Stimulated activated CD8-positive, alpha-beta memory T cell treated with anti-CD3 and anti-CD28 coated beads, Interleukin-4, amount 100 ng/mL, for 1 hour (primary cell): Measurements from ENCODE around the gene AGRN.

Source experiments
- DNase-seq, 2 donors: peaks; one replicate each; pipeline ENCODE4 v3.0.0-alpha.2; 2020; ENCODE audit warnings: low read depth in 2 of 2, low spot score in 1 of 2

The AGRN gene

DNA sequence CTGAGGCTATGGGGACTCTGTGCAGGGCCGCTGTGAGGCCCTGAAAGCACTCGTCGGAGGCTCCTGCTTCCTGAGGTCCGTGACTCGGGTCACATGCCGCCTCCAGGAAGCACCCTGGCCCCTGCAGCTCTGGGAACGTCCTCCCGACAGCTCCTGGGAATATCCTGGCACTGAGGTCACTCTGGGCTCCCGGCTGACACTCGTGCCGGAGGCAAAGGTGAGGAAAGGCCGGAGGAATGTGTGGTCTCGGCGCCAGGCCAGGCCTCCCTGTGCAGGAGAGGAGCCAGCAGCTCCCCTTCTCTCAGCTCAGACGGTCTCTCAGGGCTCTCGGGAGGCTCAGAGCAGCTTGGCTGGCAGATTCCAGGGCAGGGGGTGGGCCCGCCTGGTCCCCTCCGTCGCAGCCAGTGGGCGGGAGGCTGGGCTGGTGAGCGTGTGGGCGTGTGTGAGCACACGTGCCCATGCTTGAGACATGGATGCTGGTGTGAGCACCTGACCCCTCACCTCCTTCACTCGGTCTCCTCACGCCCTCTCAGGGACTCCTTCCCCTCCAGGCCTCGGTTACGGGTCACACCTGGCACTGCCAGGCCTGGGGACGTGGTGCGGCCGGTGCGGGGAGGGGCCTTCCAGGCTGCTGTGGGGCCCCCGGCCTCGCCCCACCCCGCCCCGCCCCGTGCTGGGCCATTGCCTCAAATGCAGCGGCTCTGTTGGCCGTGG, 59.6 kb downstream of the AGRN start:
- DNase-seq: no peak

- DNase-seq: no peak
These were observed 60.3 kb downstream of the AGRN start for GRCh38 chr1:1080122-1080757.

- DNase-seq: no peak
These were observed 61.0 kb downstream of the AGRN start for GRCh38 chr1:1080951-1081310.

DNA sequence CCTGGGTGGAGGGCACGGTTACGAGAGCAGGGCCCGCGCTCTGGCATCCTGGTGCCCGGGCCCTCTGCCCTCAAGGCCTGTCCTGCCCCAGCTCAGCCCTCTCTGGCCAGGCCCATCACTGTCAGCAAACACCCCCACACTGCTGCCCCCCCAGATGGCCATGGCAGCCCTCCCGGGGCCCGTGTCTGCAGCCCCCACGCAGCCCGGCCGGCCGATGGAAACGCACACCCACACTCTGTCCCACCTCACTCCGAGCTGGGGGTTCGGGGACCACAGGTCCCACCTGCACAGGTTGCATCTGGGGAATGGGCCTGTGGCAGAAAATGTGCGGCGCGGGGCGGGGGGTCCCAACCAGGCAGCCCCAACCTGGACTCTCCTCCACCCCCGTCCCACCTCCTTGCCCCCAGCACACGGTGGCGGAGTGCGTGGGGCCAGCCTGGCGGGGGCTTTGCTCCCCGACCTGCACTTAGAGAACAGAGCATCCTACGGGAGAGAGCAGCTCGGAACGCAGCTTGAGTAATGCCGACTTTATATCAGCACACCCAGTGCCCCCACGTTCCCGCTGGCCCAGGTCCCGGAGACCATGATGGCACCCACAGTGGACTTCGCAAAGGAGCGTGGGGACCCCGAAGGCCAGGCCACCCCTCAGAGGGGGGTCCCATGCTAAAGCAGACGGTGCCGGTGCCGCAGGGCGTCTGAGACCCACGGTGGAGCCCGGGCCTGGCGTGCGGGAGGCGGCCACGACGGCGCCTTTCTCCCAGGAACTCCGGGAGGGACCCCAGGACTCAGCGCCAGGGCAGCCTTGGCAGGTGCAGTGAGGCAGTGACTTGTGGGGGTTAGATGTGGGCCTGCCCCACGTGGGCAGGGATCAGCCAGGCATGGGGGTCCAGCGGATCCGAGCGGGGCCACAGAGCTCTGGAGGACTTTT, 61.7 kb downstream of the AGRN start:
- DNase-seq: no peak

DNA sequence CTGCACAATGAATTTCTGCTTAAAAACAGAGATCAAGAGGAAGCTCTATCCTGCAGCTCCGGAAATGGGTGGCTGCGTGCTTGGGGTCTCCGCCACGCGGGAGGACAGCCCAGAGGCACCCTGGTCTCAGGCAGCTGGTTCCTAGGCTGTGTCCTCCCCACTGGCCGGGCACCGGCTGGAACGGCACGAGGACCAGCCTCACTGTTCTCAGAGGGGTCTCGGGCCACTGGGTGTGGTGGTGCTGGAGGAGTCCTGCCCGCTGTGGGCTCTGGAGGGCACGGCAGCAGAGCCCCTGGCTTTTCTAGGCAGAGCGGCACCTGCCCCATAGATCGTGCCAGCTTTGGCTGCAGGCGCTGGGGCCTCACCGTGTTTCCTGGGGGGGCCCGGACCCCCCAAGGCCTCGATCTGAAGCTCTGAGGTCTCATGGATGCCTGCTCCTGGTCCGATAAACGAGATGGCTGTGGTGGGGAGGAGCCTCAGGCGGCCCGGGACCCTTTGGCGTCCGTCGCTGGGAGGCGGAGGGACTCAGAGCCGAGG, 62.4 kb downstream of the AGRN start:
- no peak for DNase-seq

GRCh38 chr1:1082776-1083415, 63.0 kb downstream of the AGRN start:
- no peak for DNase-seq

DNA sequence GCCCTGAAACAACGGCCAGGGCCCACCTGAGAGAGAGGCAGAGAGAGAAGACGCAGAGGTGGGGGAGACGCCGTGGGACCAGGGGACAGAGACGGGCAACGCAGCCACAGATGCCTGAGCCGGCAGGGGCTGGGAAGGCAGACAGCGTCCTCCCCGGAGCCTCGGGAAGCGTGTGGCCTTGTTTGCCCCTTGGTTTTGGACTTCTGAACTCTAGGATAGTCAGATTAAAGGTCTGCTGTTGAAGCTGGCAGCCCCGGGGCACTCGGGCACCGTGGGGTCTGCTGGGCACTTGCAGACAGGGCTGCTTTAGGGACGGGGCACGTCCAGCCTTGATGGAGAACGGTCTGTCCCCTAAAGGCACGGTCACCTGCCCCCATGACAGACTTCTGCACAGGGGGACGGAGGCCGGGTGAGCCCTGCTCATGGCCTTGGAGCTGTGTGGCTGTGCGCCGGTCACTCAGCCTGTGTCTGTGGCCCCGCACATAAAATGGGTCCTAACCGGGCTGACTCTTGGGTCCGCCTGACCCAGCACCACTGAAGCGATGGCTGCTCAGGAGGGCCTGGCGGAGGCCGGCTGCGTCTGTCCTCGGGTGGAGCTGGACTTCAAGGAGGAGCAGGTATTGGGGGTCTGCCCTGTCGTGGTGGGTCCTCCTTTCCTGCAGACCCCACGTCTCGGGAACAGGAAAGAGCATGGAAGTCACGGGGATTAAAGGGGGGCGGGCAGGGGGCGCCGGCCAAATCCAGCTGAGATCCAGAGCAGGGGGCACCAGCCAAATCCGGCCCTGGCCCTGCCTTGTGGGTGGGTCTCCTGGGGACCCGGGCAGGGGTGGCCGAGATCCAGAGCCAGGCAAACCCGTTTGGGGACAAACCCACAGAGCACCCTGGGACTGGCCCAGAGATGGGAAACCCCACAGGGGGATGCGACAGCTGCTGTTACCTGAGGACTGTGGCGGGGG, 63.8 kb downstream of the AGRN start:
- DNase-seq: no peak

DNA sequence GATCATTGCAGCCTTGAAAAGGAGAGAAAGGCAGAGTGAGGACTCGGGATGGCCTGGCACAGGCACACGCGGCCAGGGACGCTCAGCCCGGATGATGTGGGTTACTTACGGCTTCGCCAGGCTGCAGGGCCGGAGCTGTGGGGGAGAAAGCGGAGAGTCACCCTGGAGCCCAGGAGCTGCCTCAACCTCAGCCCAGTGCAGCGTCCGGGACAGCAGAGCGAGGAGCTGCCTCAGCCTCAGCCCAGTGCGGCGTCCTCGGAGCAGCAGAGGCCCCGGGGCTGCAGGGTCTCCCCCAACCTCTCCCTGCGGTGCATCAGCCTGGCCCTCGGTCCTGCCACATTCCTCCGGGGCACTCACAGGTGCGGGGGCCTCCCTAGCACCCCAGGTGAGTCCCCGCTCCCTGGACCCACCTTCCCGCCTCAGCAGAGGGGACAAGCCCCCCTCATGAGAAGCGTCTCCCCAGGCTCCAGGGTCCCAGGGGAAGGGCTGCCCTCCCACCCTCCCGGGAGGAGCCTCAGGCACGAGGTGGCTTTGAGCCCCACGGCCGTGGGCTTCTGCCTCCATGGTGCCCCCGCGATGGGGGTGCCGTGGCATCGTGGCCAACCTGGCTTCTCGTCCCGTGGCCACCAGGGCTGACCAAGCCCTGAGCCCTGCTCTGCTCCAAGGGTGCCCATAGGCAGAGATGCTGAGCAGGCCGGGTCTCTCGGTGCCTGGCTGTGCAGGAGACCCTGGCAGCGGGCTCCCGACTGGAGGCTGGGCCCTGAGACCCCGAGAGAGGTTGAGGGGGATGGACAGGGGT, 64.7 kb downstream of the AGRN start:
- DNase-seq: no peak

GRCh38 chr1:1085171-1085841, 65.4 kb downstream of the AGRN start:
- DNase-seq: no peak

DNA sequence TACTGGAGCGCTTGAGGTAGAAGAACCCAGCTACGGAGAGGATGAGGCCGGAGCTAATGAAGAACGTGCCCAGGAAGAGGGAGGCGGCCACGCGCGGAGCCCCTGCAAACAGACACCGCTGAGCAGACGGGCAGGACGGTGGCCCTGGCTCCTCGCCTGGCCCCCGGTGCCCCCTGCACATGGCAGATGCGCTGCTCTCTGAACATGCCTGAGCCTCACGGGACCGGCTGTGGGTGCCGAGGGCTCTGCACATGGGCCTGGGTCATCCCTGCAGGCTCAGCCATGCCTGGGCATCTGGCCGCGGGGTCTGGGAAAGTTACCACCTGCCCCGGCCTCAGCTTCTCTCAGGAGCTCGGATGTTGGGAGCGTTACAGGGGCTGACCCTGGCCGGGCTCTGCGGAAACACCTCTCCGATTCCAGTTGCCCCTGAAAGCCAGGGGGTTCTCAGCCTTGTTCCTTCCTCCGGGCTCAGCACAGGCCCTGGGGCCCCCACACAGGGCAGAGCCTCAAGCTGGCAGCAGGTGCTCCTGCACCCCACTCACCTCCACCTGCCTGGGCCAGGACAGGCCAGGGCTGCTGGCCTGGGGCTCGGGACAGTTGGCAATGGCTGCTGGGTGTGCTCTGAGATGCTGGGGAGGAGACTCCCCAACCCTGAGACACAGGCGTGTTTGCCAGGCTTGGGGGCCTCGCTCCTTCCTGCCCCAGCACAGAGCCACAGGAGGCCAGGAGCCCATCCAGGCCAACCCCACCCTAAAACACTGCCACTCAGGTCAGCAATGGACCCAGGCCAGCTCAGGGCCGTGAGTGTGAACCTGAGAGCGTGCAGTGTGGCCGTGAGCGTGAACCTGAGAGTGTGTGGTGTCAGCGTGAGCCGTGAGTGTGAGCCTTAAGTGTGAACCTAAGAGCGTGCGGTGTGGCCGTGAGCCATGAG, 66.3 kb downstream of the AGRN start:
- DNase-seq: no peak

- DNase-seq: no peak
These were observed 67.0 kb downstream of the AGRN start for GRCh38 chr1:1086911-1087341.

DNA sequence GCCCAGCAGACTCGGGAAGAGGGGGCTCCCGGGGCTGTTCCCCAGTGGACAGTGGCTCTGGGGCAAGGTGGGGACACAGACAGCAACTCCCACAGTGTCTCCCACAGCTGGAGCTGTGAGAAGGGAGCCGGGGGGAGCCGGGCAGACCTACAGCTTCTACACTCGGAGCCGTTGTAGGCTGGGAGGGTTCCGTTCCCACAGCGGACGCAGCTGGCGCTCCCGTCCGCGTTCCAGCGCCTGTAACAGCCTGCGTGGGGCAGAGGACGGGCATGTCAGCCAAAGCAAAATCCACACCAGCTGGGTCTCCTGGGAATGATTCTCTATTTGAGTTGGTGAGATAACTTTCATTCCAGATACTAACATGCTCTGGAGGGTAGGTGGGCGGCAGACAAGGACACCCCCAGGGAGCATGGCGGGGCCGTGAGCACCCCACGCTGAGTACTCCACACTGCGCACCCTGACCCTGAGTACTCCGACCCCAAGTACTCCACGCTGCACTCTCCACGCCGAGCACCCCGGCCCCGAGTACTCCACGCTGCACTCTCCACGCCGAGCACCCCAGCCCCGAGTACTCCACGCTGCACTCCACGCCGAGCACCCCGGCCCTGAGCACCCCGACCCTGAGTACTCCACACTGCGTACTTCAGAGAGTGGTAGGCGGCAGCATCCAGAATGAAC, 67.6 kb downstream of the AGRN start:
- no peak for DNase-seq

GRCh38 chr1:1088029-1088800, 68.3 kb downstream of the AGRN start:
- DNase-seq: no peak

GRCh38 chr1:1088801-1089680, 69.1 kb downstream of the AGRN start:
- no peak for DNase-seq

DNA sequence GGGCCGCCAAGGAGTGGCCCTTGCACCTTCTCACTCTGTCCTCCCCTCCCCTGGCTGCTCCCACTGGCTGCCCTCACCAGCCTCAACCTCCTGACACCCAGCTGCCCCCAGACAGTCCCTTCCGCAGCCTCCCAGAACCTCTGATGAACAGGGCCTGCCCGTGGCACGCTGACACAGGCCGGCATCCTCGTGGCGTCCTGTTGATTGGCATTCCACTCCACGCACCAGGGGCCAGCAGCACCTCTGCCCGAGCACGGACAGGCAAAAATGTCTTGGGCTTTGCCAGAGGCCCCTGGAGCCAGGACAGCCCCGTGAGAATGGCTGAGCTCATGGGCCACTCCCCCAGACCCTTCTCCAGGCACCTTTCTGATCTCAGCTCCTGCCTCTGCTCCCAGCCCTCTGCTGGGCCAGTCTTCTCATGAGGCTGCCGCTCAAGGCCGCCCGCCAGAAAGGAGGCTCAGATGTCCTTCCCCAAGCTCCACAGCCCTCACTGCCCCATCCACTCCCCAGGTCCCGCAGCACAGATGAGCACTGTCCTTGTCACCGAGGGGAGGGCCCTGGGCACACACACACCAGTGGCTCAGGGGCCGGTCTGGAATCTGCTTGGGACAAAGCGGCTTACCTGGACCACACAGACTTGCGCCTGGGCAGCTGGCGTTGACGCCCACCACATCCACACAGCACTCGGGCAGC, 70.0 kb downstream of the AGRN start:
- DNase-seq: no peak
